ENCODE measurements around the gene RDH5. TPM values are rescaled to one million over a fixed set of nuclear protein-coding genes. Genes with fewer than 3 reads are reported as not detected.

RDH5 gene
- total and polyA plus RNA-seq, 2 donors: 1.8 to 7.6 TPM

- DNase-seq (ENCODE audit: low read depth in 6 of 9, low spot score in 9 of 9): no peak
- H3K36me3 ChIP-seq (ENCODE audit: control insufficient read depth in 2 of 2, insufficient read depth in 2 of 2, low read length in 1 of 2): no peaks in the 10 kb centered on the region
- WGBS: 99% methylated on average over 7 of the region's 7 CpGs
Observed at GRCh38 chr12:55694188-55694515, 26.0 kb upstream of the RDH5 start.

GRCh38 chr12:55694651-55695050 lies 25.5 kb upstream of the RDH5 start:
- 98% methylated on average over 4 of the region's 4 CpGs for WGBS
- Histone ChIP-seq H3K36me3 (ENCODE audit: control insufficient read depth in 2 of 2, insufficient read depth in 2 of 2, low read length in 1 of 2) (no peaks in the 10 kb centered on the region), H3K4me3 (ENCODE audit: low read length in 2 of 2) (no peak overlapping the region), H3K27me3 (ENCODE audit: control insufficient read depth in 2 of 2, insufficient read depth in 1 of 2, low read length in 1 of 2) (peaks cover 0 to 4% of the 10 kb centered on the region in 2 donors), H3K27ac (ENCODE audit: low read depth in 1 of 2, low read length in 1 of 2) (no peak overlapping the region), H3K9me3 (ENCODE audit: control insufficient read depth in 2 of 2, insufficient read depth in 1 of 2, low read length in 1 of 2) (no peaks in the 10 kb centered on the region), H3K4me1 (ENCODE audit: control insufficient read depth in 2 of 2, insufficient read depth in 2 of 2, low read length in 2 of 2) (no peaks in the 10 kb centered on the region)
- DNase-seq (ENCODE audit: low read depth in 6 of 9, low spot score in 9 of 9): no peak

More at GRCh38 chr12:55694188-55694515, 26.0 kb upstream of the RDH5 start:
- Histone ChIP-seq H3K9me3 (ENCODE audit: control insufficient read depth in 2 of 2, insufficient read depth in 1 of 2, low read length in 1 of 2) (no peaks in the 10 kb centered on the region), H3K4me3 (ENCODE audit: low read length in 2 of 2) (no peak overlapping the region), H3K27me3 (ENCODE audit: control insufficient read depth in 2 of 2, insufficient read depth in 1 of 2, low read length in 1 of 2) (peaks cover 0 to 4% of the 10 kb centered on the region in 2 donors), H3K4me1 (ENCODE audit: control insufficient read depth in 2 of 2, insufficient read depth in 2 of 2, low read length in 2 of 2) (no peaks in the 10 kb centered on the region), H3K27ac (ENCODE audit: low read depth in 1 of 2, low read length in 1 of 2) (no peak overlapping the region)

DNA sequence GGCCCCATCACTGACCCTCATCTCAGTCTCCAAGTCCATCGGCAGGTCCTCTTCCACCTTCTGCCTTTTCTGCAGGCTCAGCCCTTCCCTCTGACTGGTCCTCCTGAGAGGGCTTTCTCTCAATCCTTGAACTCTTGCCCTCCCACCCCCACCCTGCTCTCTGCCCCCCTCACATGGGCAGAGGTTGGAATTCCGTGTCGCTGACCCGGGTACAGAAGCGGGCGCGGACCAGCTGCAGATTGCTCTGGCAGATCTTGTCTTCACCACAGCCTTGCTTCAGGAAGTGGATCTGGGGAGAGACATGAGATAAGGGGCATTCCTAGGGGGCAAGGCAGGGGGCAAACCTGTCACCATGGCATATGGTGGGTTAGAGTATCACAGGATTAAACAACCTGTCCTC lies 24.8 kb upstream of the RDH5 start:
- Histone ChIP-seq H3K36me3 (ENCODE audit: control insufficient read depth in 2 of 2, insufficient read depth in 2 of 2, low read length in 1 of 2) (no peaks in the 10 kb centered on the region), H3K4me3 (ENCODE audit: low read length in 2 of 2) (no peak overlapping the region), H3K4me1 (ENCODE audit: control insufficient read depth in 2 of 2, insufficient read depth in 2 of 2, low read length in 2 of 2) (no peaks in the 10 kb centered on the region), H3K9me3 (ENCODE audit: control insufficient read depth in 2 of 2, insufficient read depth in 1 of 2, low read length in 1 of 2) (no peaks in the 10 kb centered on the region), H3K27ac (ENCODE audit: low read depth in 1 of 2, low read length in 1 of 2) (no peak overlapping the region), H3K27me3 (ENCODE audit: control insufficient read depth in 2 of 2, insufficient read depth in 1 of 2, low read length in 1 of 2) (peaks cover 0 to 4% of the 10 kb centered on the region in 2 donors)
- WGBS: 72% methylated on average over 7 of the region's 7 CpGs
- DNase-seq (ENCODE audit: low read depth in 6 of 9, low spot score in 9 of 9): no peak

DNA sequence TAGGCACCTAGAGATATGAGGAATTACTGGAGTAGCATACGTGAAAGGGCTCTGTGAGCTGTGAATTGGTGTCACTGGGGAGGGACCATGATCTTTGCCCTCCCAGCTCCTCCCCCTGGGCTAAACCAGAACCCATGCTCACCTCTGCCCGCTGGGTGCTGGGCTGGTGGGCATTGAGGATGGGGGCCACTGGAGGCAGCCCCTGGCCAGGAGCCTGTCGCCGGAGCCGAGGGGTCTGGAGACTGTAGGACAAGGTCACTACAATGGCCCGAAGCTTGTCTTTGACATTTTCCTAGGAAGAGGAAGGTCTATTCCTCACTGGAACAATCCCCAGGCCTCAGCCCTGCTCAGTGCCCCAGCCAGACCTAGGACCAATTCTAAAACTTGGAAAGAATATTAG lies 24.1 kb upstream of the RDH5 start:
- Histone ChIP-seq H3K9me3 (ENCODE audit: control insufficient read depth in 2 of 2, insufficient read depth in 1 of 2, low read length in 1 of 2) (no peaks in the 10 kb centered on the region), H3K36me3 (ENCODE audit: control insufficient read depth in 2 of 2, insufficient read depth in 2 of 2, low read length in 1 of 2) (no peaks in the 10 kb centered on the region), H3K4me1 (ENCODE audit: control insufficient read depth in 2 of 2, insufficient read depth in 2 of 2, low read length in 2 of 2) (no peaks in the 10 kb centered on the region), H3K27me3 (ENCODE audit: control insufficient read depth in 2 of 2, insufficient read depth in 1 of 2, low read length in 1 of 2) (peaks cover 0 to 4% of the 10 kb centered on the region in 2 donors), H3K4me3 (ENCODE audit: low read length in 2 of 2) (no peak overlapping the region), H3K27ac (ENCODE audit: low read depth in 1 of 2, low read length in 1 of 2) (no peak overlapping the region)
- DNase-seq (ENCODE audit: low read depth in 6 of 9, low spot score in 9 of 9): no peak
- WGBS: 97% methylated on average over 6 of the region's 6 CpGs

DNA sequence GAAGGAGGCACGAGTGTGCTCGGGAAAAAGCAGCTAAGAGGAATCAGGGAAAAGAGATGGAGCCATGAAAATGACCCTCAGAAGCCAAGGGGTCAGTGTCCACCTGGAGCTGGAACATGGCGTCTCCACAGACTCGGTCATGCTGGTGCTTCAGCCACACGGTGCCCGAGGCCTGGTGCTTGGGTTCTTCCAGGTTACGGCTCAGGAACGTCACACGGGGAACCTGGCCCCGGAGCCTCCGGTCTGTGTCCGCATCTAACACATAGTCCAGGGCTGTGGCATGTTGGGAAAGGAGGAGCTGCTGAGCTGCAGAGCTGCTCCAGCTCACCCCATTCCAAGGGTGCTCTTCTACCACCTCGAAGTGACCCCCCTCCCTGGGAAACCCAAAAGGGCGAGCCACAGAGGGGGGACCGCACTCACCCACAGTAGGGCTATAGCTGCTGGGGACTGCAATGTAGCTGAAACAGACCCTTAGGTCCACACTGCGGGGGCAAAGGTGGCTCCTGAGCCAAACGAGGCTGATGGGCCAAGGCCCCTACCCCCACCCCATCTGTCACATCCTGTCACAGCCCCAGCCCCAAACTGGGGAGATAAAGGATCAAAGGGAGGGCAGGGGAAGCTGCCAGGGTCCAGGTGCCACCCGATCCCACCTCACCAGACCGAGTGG lies 23.3 kb upstream of the RDH5 start:
- Histone ChIP-seq H3K27ac (ENCODE audit: low read depth in 1 of 2, low read length in 1 of 2) (no peak overlapping the region), H3K4me1 (ENCODE audit: control insufficient read depth in 2 of 2, insufficient read depth in 2 of 2, low read length in 2 of 2) (no peaks in the 10 kb centered on the region), H3K9me3 (ENCODE audit: control insufficient read depth in 2 of 2, insufficient read depth in 1 of 2, low read length in 1 of 2) (no peaks in the 10 kb centered on the region), H3K27me3 (ENCODE audit: control insufficient read depth in 2 of 2, insufficient read depth in 1 of 2, low read length in 1 of 2) (peaks cover 0 to 4% of the 10 kb centered on the region in 2 donors), H3K4me3 (ENCODE audit: low read length in 2 of 2) (no peak overlapping the region), H3K36me3 (ENCODE audit: control insufficient read depth in 2 of 2, insufficient read depth in 2 of 2, low read length in 1 of 2) (no peaks in the 10 kb centered on the region)
- WGBS: 89% methylated on average over 19 of the region's 19 CpGs
- DNase-seq (ENCODE audit: low read depth in 6 of 9, low spot score in 9 of 9): no peak

DNA sequence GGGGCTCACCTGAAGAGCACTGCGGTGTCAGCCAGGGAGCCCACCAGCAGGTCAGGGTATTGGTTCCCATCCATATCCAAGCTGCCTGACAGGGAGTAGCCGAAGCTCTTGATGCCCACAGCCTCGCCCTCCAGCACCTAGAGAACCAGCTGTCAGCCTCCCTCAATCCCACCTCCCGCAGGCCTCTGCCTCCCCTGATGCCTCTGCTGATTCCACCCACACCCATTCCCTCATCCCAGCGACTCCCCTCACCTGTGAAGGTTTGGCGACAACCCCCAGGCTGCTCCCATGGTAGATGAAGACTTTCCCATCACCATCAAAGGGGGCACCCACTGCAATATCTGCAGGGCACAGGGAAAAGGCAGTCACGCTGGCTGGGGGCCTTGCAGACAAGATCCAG lies 22.5 kb upstream of the RDH5 start:
- no peak for DNase-seq (ENCODE audit: low read depth in 6 of 9, low spot score in 9 of 9)
- 97% methylated on average over 7 of the region's 7 CpGs for WGBS

GRCh38 chr12:55698241-55698955 lies 21.8 kb upstream of the RDH5 start:
- no peaks in the 10 kb centered on the region for H3K9me3 ChIP-seq (ENCODE audit: control insufficient read depth in 2 of 2, insufficient read depth in 1 of 2, low read length in 1 of 2)
- H3K27me3 ChIP-seq (ENCODE audit: control insufficient read depth in 2 of 2, insufficient read depth in 1 of 2, low read length in 1 of 2): peaks cover 0 to 4% of the 10 kb centered on the region in 2 donors
- no peak overlapping the region for H3K27ac ChIP-seq (ENCODE audit: low read depth in 1 of 2, low read length in 1 of 2)
- no peaks in the 10 kb centered on the region for H3K36me3 ChIP-seq (ENCODE audit: control insufficient read depth in 2 of 2, insufficient read depth in 2 of 2, low read length in 1 of 2)
- no peaks in the 10 kb centered on the region for H3K4me1 ChIP-seq (ENCODE audit: control insufficient read depth in 2 of 2, insufficient read depth in 2 of 2, low read length in 2 of 2)
- no peak for DNase-seq (ENCODE audit: low read depth in 6 of 9, low spot score in 9 of 9)
- 96% methylated on average over 16 of the region's 16 CpGs for WGBS
- no peak overlapping the region for H3K4me3 ChIP-seq (ENCODE audit: low read length in 2 of 2)

More for the DNA sequence above, 22.5 kb upstream of the RDH5 start:
- H3K27ac ChIP-seq (ENCODE audit: low read depth in 1 of 2, low read length in 1 of 2): no peak overlapping the region
- no peaks in the 10 kb centered on the region for H3K36me3 ChIP-seq (ENCODE audit: control insufficient read depth in 2 of 2, insufficient read depth in 2 of 2, low read length in 1 of 2)
- no peaks in the 10 kb centered on the region for H3K4me1 ChIP-seq (ENCODE audit: control insufficient read depth in 2 of 2, insufficient read depth in 2 of 2, low read length in 2 of 2)
- H3K27me3 ChIP-seq (ENCODE audit: control insufficient read depth in 2 of 2, insufficient read depth in 1 of 2, low read length in 1 of 2): peaks cover 0 to 4% of the 10 kb centered on the region in 2 donors
- no peak overlapping the region for H3K4me3 ChIP-seq (ENCODE audit: low read length in 2 of 2)
- no peaks in the 10 kb centered on the region for H3K9me3 ChIP-seq (ENCODE audit: control insufficient read depth in 2 of 2, insufficient read depth in 1 of 2, low read length in 1 of 2)

DNA sequence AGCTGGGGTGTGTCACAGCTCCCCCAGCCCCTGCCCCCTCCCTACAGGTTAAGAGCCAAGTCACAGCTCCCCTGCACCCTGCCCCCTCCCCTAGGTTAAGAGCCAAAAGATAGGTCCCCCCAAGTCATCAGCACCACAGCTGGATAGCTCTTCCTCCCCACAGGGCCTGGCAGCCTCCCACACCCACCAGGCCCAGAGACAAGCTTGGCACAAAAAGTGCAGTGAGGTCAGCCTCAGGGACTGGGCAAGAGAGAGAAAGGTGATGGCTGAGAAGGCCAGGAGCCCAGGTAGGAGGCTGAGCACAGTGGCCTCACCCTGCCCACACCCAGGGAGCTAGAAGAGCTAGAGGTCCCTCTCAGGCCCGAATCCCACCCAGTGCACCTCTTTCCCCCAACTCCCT lies 21.2 kb upstream of the RDH5 start:
- DNase-seq (ENCODE audit: low read depth in 6 of 9, low spot score in 9 of 9): no peak
- no peaks in the 10 kb centered on the region for H3K36me3 ChIP-seq (ENCODE audit: control insufficient read depth in 2 of 2, insufficient read depth in 2 of 2, low read length in 1 of 2)
- peaks cover 0 to 4% of the 10 kb centered on the region in 2 donors for H3K27me3 ChIP-seq (ENCODE audit: control insufficient read depth in 2 of 2, insufficient read depth in 1 of 2, low read length in 1 of 2)
- peaks cover under 1 to 2% of the 10 kb centered on the region in 2 donors for H3K4me1 ChIP-seq (ENCODE audit: control insufficient read depth in 2 of 2, insufficient read depth in 2 of 2, low read length in 2 of 2)
- H3K27ac ChIP-seq (ENCODE audit: low read depth in 1 of 2, low read length in 1 of 2): no peak overlapping the region
- H3K9me3 ChIP-seq (ENCODE audit: control insufficient read depth in 2 of 2, insufficient read depth in 1 of 2, low read length in 1 of 2): no peaks in the 10 kb centered on the region
- H3K4me3 ChIP-seq (ENCODE audit: low read length in 2 of 2): no peak overlapping the region
- 100% methylated on average over 1 of the region's 1 CpG for WGBS

- DNase-seq (ENCODE audit: low read depth in 6 of 9, low spot score in 9 of 9): no peak
- no peaks in the 10 kb centered on the region for H3K36me3 ChIP-seq (ENCODE audit: control insufficient read depth in 2 of 2, insufficient read depth in 2 of 2, low read length in 1 of 2)
- no peaks in the 10 kb centered on the region for H3K9me3 ChIP-seq (ENCODE audit: control insufficient read depth in 2 of 2, insufficient read depth in 1 of 2, low read length in 1 of 2)
- no peak overlapping the region for H3K27ac ChIP-seq (ENCODE audit: low read depth in 1 of 2, low read length in 1 of 2)
- H3K4me1 ChIP-seq (ENCODE audit: control insufficient read depth in 2 of 2, insufficient read depth in 2 of 2, low read length in 2 of 2): peaks cover 3 to 8% of the 10 kb centered on the region in 2 donors
- H3K27me3 ChIP-seq (ENCODE audit: control insufficient read depth in 2 of 2, insufficient read depth in 1 of 2, low read length in 1 of 2): peaks cover 0 to 4% of the 10 kb centered on the region in 2 donors
- WGBS: 91% methylated on average over 5 of the region's 5 CpGs
- no peak overlapping the region for H3K4me3 ChIP-seq (ENCODE audit: low read length in 2 of 2)
Observed at GRCh38 chr12:55699471-55700055, 20.6 kb upstream of the RDH5 start.
